ENCODE measurements around the gene PTPRM. TPM values are rescaled to one million over a fixed set of nuclear protein-coding genes. Genes with fewer than 3 reads are reported as not detected.

Gene PTPRM
- 43.2 and 49.2 TPM in 2 replicates for total RNA-seq (2012; rRNA removed)

DNA sequence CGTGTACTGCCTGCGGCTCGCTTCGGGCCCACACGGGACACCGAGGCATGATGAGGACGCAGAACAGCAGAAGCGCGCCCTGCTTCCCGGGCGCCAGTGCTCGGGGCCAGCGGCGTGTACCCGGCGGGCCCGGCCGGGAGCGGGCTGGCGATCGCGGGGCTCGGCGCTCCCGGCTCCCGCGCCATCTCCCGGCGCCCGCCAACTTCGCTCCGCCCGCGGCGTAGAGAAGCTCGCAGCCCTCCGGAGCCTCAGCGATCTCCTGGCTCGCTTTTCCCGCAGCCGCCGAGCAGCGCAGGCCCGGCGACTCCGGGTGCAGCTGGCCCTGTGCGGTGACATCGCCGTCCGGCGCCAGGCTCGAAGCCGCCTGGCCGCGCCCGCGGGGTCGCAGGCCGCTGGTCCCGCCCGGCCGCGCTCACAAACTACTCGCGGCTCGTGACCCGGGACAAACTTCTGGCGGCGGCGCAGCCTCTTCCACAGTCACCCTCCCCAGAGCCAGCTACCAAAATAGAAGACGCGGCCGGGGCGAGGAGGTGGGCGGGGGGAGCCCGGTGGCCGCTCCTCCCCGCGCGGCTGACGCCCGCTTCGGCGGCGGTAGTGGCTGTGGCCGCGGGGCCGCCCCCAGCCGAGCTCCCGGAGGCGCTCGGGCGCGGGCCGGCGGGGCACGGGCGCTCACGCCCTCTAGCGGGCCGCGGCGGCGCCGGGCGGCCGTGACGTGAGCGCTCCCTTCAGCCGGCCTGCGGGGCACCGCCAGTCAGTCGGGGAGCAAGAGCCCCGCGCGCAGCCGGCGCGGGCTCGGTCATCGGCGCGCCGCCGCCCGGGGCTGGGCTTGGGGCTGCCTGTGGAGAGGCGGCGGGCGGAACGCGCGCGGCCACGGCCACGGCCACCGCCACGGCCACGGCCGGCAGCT lies at the start of gene PTPRM:
TSS of gene PTPRM (plus strand) at position 750 of the 907 bp plus-strand sequence. CDS start 503 bp downstream, outside the sequence.
- Histone ChIP-seq H3K9me3 (replicated peaks; ENCODE audit: low read length) (no peaks in the 10 kb centered on the region), H3K4me3 (ENCODE audit: low read length) (peak within 1 kb of the TSS; percentile 94), H3K4me1 (ENCODE audit: control insufficient read depth, insufficient read depth, low read length) (peaks cover 17% of the 10 kb centered on the region), H3K9ac (ENCODE audit: low read depth, low read length) (peak within 1 kb of the TSS; percentile 92), H3K36me3 (ENCODE audit: insufficient read depth, low read length) (no peaks in the 10 kb centered on the region), H3K27me3 (ENCODE audit: control insufficient read depth, insufficient read depth, low read length) (no peaks in the 10 kb centered on the region), H3K4me2 (ENCODE audit: low read length) (peak within 1 kb of the TSS; percentile 85)

DNA sequence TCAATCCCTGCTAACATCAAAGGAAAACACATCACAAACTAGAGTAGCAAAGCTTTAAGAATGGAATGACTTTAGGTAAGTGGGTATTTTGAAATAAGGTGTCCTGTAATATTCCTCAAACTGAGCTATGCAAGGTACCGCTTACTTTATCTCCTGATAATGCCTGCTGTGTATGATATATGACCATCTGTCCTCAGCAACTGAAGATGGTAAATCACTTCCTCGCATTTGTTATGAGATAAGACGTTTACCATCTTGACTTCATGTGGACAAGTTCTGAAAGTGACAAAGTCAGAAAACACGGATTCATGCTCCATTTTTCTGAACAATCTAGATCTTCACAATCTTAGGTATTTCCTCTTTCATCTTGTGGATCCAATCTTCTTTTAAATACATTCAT lies 49.3 kb upstream of the PTPRM start:
- Histone ChIP-seq H3K4me2 (ENCODE audit: low read length) (no peak overlapping the region), H3K36me3 (ENCODE audit: insufficient read depth, low read length) (no peaks in the 10 kb centered on the region), H3K4me1 (ENCODE audit: control insufficient read depth, insufficient read depth, low read length) (no peaks in the 10 kb centered on the region), H3K9me3 (replicated peaks; ENCODE audit: low read length) (no peaks in the 10 kb centered on the region), H3K9ac (ENCODE audit: low read depth, low read length) (no peak overlapping the region), H3K4me3 (ENCODE audit: low read length) (no peak overlapping the region), H3K27me3 (ENCODE audit: control insufficient read depth, insufficient read depth, low read length) (peaks cover 29% of the 10 kb centered on the region)

DNA sequence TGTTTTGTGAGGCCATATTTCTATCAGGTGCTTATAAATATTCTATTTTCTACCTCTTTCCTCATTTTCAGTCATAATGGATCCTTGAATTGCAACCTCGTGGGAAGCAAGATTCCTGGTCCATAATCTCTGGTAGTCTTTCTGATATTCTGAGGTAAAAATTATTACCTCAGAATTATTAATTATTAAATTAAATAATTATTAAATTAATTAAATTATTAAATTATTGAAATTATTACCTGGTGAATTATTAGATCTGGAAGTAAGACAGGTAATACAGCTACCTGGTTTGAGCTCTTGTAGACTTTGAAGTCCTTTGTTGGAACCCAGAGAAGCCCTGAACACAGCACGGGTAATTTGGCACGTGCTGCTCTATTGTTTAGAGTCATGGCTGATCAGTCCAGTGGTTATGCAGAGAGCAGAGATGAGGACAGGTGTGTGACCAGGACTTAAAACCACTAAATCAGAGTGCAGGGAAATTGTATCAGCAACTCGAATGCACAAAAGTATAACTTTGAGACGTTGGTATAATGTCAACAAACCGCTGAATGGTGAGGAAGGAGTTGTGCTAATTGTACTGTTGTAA lies 46.8 kb upstream of the PTPRM start:
- H3K9me3 ChIP-seq (replicated peaks; ENCODE audit: low read length) = no peaks in the 10 kb centered on the region
- H3K36me3 ChIP-seq (ENCODE audit: insufficient read depth, low read length) = no peaks in the 10 kb centered on the region
- H3K9ac ChIP-seq (ENCODE audit: low read depth, low read length) = no peak overlapping the region
- H3K4me3 ChIP-seq (ENCODE audit: low read length) = no peak overlapping the region
- H3K27me3 ChIP-seq (ENCODE audit: control insufficient read depth, insufficient read depth, low read length) = peaks cover 31% of the 10 kb centered on the region
- no peaks in the 10 kb centered on the region for H3K4me1 ChIP-seq (ENCODE audit: control insufficient read depth, insufficient read depth, low read length)
- H3K4me2 ChIP-seq (ENCODE audit: low read length) = no peak overlapping the region

DNA sequence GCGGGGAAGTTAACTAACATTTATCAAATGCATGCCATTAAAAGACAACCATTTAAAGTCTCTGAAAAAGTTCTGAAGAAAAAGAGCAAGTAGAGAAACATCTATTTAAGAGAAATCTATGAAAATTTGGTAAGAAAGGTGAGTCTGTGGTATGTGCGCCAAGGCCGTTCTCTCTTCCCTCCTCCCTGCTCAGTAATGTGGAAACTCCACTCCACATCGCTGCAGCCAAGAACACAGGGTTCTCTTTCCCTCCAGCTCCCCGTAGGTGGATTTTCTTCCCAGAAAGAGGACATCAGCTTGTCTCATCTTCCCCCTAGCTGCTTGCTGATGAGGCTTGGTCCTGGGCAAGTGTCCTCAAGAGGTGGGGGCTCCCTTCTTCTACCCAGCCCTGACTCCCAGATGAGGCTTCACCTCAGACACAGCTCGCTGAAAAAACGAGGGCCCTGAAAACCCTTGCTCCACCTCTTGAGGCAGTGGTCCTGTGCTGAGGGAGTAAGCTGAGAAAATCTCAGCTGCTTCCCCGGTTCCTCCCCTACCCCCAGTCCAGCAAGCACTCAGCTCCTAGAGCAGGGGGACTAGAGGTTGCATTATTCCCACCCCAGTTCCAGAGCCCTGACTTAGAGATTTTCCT lies 45.8 kb upstream of the PTPRM start:
- H3K4me3 ChIP-seq (ENCODE audit: low read length) = no peak overlapping the region
- H3K4me1 ChIP-seq (ENCODE audit: control insufficient read depth, insufficient read depth, low read length) = no peaks in the 10 kb centered on the region
- H3K27me3 ChIP-seq (ENCODE audit: control insufficient read depth, insufficient read depth, low read length) = peaks cover 33% of the 10 kb centered on the region
- H3K36me3 ChIP-seq (ENCODE audit: insufficient read depth, low read length) = no peaks in the 10 kb centered on the region
- H3K9ac ChIP-seq (ENCODE audit: low read depth, low read length) = no peak overlapping the region
- H3K9me3 ChIP-seq (replicated peaks; ENCODE audit: low read length) = no peaks in the 10 kb centered on the region
- H3K4me2 ChIP-seq (ENCODE audit: low read length) = no peak overlapping the region

DNA sequence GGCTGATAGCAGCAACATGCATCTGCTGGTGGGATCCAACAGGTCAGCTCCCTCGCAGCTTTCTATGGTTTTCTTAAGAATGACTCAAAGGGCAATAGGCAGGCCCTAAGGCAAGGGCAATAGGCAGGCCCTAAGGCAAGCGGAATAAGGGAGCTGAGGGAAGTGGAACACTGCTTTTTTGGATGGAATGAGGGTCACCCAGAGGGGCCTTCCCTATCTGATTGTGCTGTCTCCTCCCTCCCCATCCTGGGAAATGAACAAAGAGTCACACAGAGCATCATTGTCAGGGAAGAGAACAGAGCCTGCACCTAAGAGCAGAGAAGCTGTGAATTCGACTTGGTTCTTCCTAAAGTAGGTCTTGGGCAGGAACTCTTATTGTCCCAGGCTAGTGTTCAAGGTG lies 43.3 kb upstream of the PTPRM start:
- no peak overlapping the region for H3K4me2 ChIP-seq (ENCODE audit: low read length)
- no peak overlapping the region for H3K4me3 ChIP-seq (ENCODE audit: low read length)
- H3K36me3 ChIP-seq (ENCODE audit: insufficient read depth, low read length) = no peaks in the 10 kb centered on the region
- H3K27me3 ChIP-seq (ENCODE audit: control insufficient read depth, insufficient read depth, low read length) = peaks cover 21% of the 10 kb centered on the region
- H3K9ac ChIP-seq (ENCODE audit: low read depth, low read length) = no peak overlapping the region
- H3K4me1 ChIP-seq (ENCODE audit: control insufficient read depth, insufficient read depth, low read length) = no peaks in the 10 kb centered on the region
- no peaks in the 10 kb centered on the region for H3K9me3 ChIP-seq (replicated peaks; ENCODE audit: low read length)

DNA sequence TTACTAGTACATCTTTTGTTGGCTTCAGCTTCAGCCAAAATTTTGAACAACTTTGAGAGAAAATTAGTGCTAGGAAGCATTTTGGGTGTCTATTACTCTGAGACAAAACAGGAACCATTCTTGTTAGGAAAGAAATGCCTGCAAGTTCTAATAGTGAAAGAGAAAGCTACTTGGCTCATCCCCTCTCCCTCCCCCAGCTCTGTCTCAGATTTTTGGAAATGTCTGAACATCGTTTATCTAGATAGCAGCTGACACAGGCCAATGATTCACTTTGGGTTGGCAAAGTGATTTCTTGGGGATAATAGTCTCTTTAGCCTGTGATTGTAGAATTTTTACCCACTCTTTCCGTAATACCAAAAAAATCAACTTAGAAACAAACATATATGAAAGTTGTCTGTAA lies 42.3 kb upstream of the PTPRM start:
- H3K9ac ChIP-seq (ENCODE audit: low read depth, low read length) = no peak overlapping the region
- H3K4me3 ChIP-seq (ENCODE audit: low read length) = no peak overlapping the region
- no peaks in the 10 kb centered on the region for H3K36me3 ChIP-seq (ENCODE audit: insufficient read depth, low read length)
- H3K27me3 ChIP-seq (ENCODE audit: control insufficient read depth, insufficient read depth, low read length) = peaks cover 14% of the 10 kb centered on the region
- H3K9me3 ChIP-seq (replicated peaks; ENCODE audit: low read length) = no peaks in the 10 kb centered on the region
- no peak overlapping the region for H3K4me2 ChIP-seq (ENCODE audit: low read length)
- H3K4me1 ChIP-seq (ENCODE audit: control insufficient read depth, insufficient read depth, low read length) = no peaks in the 10 kb centered on the region

DNA sequence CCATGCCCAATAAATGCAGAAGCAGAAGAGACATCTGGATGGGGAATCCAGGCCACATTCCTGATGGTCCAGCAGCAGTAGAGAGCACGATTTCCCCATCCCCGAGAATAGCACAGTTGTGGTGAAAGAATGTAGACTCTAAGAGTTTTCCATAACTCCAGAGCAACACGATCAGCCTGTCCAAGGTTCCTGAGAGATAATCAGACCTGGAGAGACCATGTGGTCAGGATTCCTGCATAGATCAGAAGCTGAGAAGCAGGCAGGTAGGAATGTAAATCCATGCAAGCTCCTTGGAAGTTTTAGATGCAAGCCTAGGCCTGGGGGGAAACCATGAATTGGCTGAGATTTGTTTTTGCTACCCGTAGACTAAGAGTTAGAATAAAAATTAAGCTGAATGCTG lies 34.2 kb upstream of the PTPRM start:
- Histone ChIP-seq H3K4me2 (ENCODE audit: low read length) (no peak overlapping the region), H3K9ac (ENCODE audit: low read depth, low read length) (no peak overlapping the region), H3K9me3 (replicated peaks; ENCODE audit: low read length) (no peaks in the 10 kb centered on the region), H3K27me3 (ENCODE audit: control insufficient read depth, insufficient read depth, low read length) (peaks cover 7% of the 10 kb centered on the region), H3K36me3 (ENCODE audit: insufficient read depth, low read length) (no peaks in the 10 kb centered on the region), H3K4me1 (ENCODE audit: control insufficient read depth, insufficient read depth, low read length) (no peaks in the 10 kb centered on the region), H3K4me3 (ENCODE audit: low read length) (no peak overlapping the region)

DNA sequence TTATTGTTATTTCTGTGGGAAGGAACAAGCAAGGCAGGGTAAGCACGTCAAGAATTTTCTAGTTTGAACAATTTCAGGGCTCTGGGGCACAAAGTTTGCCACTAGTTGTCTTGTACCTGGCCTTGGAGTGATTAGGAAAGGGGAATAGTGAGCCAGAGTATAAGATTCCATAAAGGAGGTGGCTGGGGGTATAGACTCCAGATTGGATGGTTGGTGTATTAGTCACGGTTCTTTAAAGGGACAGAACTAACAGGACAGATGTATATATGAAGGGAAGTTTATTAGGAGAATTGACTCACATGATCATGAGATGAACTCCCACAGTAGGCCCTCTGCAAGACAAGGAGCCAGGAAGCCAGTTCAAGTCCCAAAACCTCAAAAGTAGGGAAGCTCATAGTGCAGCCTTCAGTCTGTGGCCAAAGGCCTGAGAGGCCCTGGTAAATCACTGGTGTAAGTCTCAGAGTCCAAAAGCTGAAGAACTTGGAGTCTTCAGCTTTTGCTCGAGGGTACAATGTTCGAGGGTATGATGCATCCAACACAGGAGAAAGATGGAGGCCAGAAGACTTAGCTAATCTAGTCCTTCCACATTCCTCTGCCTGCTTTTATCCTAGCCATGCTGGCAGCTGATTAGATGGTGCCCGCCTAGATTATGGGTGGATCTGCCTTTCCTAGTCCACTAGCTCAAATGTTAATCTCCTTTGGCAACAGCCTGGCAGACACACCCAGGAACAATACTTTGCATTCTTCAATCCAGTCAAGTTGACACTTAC lies 31.5 kb upstream of the PTPRM start:
- peaks cover 7% of the 10 kb centered on the region for H3K27me3 ChIP-seq (ENCODE audit: control insufficient read depth, insufficient read depth, low read length)
- no peak overlapping the region for H3K4me3 ChIP-seq (ENCODE audit: low read length)
- no peaks in the 10 kb centered on the region for H3K36me3 ChIP-seq (ENCODE audit: insufficient read depth, low read length)
- H3K4me1 ChIP-seq (ENCODE audit: control insufficient read depth, insufficient read depth, low read length) = no peaks in the 10 kb centered on the region
- H3K9me3 ChIP-seq (replicated peaks; ENCODE audit: low read length) = no peaks in the 10 kb centered on the region
- no peak overlapping the region for H3K9ac ChIP-seq (ENCODE audit: low read depth, low read length)
- H3K4me2 ChIP-seq (ENCODE audit: low read length) = no peak overlapping the region

DNA sequence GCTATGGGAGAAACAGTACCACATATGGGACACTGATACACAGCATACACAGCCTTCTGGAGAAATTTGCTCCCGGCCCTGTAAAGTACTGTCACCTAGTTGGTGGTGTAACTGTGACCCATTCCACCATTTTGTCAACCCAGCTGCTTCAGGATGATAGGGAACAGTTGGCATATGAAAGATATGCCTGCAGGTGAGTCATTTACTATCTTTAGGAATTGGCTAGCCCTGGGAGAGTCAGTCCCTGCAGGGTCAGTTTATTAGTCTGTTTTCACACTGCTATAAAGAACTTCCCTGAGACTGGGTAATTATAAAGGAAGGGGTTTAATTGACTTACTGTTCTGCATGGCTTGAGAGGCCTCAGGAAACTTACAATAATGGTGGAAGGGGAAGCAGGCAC lies 30.0 kb upstream of the PTPRM start:
- Histone ChIP-seq H3K9me3 (replicated peaks; ENCODE audit: low read length) (no peaks in the 10 kb centered on the region), H3K36me3 (ENCODE audit: insufficient read depth, low read length) (no peaks in the 10 kb centered on the region), H3K4me2 (ENCODE audit: low read length) (no peak overlapping the region), H3K9ac (ENCODE audit: low read depth, low read length) (no peak overlapping the region), H3K4me1 (ENCODE audit: control insufficient read depth, insufficient read depth, low read length) (no peaks in the 10 kb centered on the region), H3K27me3 (ENCODE audit: control insufficient read depth, insufficient read depth, low read length) (peaks cover 7% of the 10 kb centered on the region), H3K4me3 (ENCODE audit: low read length) (no peak overlapping the region)

DNA sequence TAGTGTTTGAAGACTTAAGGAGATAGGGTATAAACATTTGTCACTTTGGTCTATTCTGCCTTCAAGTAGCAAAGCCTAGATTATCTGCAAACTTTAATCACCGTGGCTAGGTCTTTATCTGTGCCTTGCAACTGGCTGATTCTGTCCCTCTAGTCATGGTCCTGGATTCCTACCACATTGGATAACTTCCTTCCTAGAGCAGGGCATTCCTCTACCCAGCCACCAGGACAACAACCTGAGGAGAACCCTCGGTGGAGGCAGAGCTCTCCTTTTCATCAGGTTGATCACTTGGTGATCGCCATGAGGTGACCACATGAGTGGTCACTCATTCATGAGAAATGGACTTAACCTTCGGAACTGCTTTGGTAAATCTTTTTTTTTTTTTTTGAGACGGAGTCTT lies 25.3 kb upstream of the PTPRM start:
- Histone ChIP-seq H3K4me2 (ENCODE audit: low read length) (no peak overlapping the region), H3K4me3 (ENCODE audit: low read length) (no peak overlapping the region), H3K36me3 (ENCODE audit: insufficient read depth, low read length) (no peaks in the 10 kb centered on the region), H3K9me3 (replicated peaks; ENCODE audit: low read length) (no peaks in the 10 kb centered on the region), H3K9ac (ENCODE audit: low read depth, low read length) (no peak overlapping the region), H3K4me1 (ENCODE audit: control insufficient read depth, insufficient read depth, low read length) (no peaks in the 10 kb centered on the region), H3K27me3 (ENCODE audit: control insufficient read depth, insufficient read depth, low read length) (peaks cover 7% of the 10 kb centered on the region)

DNA sequence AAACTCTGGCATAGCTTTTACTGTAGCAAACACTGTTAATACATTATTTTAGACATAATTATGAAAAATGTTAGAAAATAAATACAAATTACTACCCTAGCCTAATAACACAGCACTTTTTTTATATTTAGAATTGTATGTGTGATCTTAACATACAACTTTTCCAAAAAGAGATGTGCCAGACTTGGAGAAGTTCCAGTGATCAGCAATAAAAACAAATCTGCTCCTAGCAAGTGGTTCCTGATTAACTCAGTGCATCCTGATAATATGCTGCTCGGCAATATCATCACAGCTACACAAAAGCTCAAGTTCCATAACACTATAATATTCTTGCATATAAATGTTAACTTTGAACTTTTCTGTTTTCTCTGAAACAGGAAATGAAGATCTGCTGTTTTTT lies 22.4 kb upstream of the PTPRM start:
- Histone ChIP-seq H3K4me2 (ENCODE audit: low read length) (no peak overlapping the region), H3K4me3 (ENCODE audit: low read length) (no peak overlapping the region), H3K9me3 (replicated peaks; ENCODE audit: low read length) (no peaks in the 10 kb centered on the region), H3K4me1 (ENCODE audit: control insufficient read depth, insufficient read depth, low read length) (no peaks in the 10 kb centered on the region), H3K27me3 (ENCODE audit: control insufficient read depth, insufficient read depth, low read length) (peaks cover 7% of the 10 kb centered on the region), H3K36me3 (ENCODE audit: insufficient read depth, low read length) (no peaks in the 10 kb centered on the region), H3K9ac (ENCODE audit: low read depth, low read length) (no peak overlapping the region)

Measured in skeletal muscle satellite cell (primary cell).